Brain microvascular endothelial cell (primary cell): Measurements from ENCODE around the gene TAS2R50.
A peak's percentile ranks its signal among the peaks of the same experiment; 100 is the strongest.

Source experiments
- DNase-seq: peaks from one replicate; pipeline ENCODE4 v3.0.0-alpha.2; 2020
- H3K27ac ChIP-seq: fragments of 250-450 bp; sonication (Bioruptor Pico); 2 replicates; pipeline ENCODE4 v1.5.1; 2020; ENCODE audit warnings: mild to moderate bottlenecking, moderate library complexity
- H3K27me3 ChIP-seq: fragments of 250-450 bp; sonication (Bioruptor Pico); replicated peaks from 2 replicates; pipeline ENCODE4 v1.5.1; 2020; ENCODE audit warnings: mild to moderate bottlenecking
- H3K36me3 ChIP-seq: fragments of 250-450 bp; sonication (Bioruptor Pico); replicated peaks from 2 replicates; pipeline ENCODE4 v1.5.1; 2020; ENCODE audit warnings: mild to moderate bottlenecking
- H3K4me3 ChIP-seq: 2 replicates; pipeline ENCODE4 v1.5.1; 2011; ENCODE audit warnings: low read depth, mild to moderate bottlenecking, control low read depth, low read length, moderate library complexity
- in situ Hi-C: cut with HindIII; loops from 2 replicates; pipeline ENCODE4 v1.10.0; 2017; ENCODE audit warnings: low sequenced_read_pairs, low pct_ligation_motif_present
- TF ChIP-seq, protein P1 (sequence below): IDR thresholded peaks from 2 replicates; pipeline ENCODE4 v1.5.1; 2011; ENCODE audit warnings: low read depth, mild to moderate bottlenecking, moderate library complexity, low read length, control low read depth, inconsistent platforms; ENCODE audit errors: missing control alignments

The TAS2R50 gene

DNA sequence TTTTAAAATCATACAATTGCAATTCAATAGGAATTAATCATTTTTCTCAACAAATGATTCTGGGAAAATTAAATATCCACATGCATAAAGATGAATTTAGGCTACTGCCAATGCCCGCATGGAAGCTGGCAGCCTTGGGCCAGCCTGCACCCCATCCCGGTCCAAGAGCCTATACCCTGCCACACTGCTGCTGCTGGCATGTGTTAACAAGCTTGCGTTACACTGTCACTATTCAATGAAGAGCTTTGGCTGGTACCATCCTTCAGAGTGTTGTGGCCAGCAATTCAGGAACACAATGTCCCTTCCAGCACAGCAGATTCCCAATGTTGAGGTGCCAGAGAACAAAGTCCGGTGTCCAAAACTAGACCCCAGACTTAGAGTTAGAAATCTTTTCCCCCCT, 34.1 kb downstream of the TAS2R50 start:
- TF ChIP-seq, protein P1, sequence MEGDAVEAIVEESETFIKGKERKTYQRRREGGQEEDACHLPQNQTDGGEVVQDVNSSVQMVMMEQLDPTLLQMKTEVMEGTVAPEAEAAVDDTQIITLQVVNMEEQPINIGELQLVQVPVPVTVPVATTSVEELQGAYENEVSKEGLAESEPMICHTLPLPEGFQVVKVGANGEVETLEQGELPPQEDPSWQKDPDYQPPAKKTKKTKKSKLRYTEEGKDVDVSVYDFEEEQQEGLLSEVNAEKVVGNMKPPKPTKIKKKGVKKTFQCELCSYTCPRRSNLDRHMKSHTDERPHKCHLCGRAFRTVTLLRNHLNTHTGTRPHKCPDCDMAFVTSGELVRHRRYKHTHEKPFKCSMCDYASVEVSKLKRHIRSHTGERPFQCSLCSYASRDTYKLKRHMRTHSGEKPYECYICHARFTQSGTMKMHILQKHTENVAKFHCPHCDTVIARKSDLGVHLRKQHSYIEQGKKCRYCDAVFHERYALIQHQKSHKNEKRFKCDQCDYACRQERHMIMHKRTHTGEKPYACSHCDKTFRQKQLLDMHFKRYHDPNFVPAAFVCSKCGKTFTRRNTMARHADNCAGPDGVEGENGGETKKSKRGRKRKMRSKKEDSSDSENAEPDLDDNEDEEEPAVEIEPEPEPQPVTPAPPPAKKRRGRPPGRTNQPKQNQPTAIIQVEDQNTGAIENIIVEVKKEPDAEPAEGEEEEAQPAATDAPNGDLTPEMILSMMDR = no peak
- Histone ChIP-seq H3K4me3 (no peak overlapping the region), H3K27ac (no peak overlapping the region), H3K27me3 (no peaks in the 10 kb centered on the region), H3K36me3 (no peaks in the 10 kb centered on the region)
- no peak for DNase-seq
- in situ Hi-C loops = no loop called here

DNA sequence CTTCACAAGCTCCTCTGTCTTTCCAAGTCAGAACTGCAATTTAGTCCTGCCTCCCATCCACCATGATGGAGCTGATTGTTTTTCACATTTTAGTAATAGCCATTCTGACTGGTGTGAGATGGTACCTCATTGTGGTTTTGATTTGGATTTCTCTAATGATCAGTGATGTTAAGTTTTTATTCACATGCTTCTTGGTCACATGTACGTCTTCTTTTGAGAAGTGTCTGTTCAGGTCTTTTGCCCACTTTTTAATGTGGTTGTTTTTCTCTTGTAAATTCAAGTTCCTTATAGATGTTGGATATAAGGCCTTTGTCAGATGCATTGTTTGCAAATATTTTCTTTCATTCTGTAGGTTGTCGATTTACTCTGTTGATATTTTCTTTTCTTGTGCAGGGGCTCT, 43.5 kb downstream of the TAS2R50 start:
- no peaks in the 10 kb centered on the region for H3K27me3 ChIP-seq
- no peak for DNase-seq
- H3K36me3 ChIP-seq = no peaks in the 10 kb centered on the region
- TF ChIP-seq, protein P1 = no peak
- H3K27ac ChIP-seq = no peak overlapping the region
- in situ Hi-C loops = no loop called here
- no peak overlapping the region for H3K4me3 ChIP-seq

DNA sequence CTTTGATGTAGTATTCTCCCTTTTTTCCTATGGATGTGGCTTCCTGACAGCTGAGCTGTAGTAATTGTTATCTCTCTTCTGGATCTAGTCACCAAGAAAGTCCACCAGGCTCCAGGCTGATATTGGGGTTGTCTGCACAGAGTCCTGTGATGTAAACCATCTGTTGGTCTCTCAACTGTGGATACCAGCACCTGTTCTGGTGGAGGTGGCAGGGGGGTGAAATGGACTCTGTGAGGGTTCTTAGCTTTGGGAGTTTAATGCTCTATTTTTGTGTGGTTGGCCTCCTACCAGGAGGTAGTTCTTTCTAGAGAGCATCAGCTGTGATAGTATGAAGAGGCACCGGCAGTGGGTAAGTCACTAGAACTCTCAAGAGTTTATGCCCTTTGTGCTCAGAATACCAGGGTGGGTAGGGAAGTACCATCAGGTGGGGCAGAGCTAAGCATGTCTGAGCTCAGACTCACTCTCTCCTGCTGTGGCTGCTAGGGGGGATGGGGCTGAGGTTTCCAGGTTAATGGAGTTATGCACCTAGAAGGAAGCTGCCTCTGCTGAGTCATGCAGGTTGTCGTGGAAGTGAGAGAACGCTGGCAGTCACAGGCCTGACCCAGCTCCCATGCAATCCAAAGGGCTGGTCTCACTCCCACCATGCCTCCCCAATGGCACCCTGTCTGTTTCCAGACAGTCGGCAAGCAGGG, 44.6 kb downstream of the TAS2R50 start:
- TF ChIP-seq, protein P1 = no peak
- Histone ChIP-seq H3K27me3 (no peaks in the 10 kb centered on the region), H3K4me3 (no peak overlapping the region), H3K36me3 (no peaks in the 10 kb centered on the region), H3K27ac (no peak overlapping the region)
- in situ Hi-C loops = no loop called here
- DNase-seq = no peak

DNA sequence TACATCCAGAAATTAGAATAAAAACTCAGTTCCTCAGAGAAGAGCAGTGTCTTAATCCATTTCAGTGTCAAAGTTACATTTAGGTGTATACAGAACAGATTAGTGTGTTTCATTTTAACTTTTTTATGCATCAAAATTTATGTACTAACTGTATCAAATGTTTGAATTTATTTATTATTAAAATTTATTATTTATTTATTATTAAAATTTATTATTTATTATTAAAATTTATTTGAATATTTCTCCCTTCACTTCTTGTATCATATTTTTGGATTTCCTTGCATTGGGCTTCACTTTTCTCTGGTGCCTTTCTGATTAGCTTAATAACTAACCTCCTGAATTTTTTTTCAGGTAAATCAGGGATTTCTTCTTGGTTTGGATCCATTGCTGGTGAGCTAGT, 45.3 kb downstream of the TAS2R50 start:
- Histone ChIP-seq H3K27me3 (no peaks in the 10 kb centered on the region), H3K27ac (no peak overlapping the region), H3K4me3 (no peak overlapping the region), H3K36me3 (no peaks in the 10 kb centered on the region)
- TF ChIP-seq, protein P1 = no peak
- in situ Hi-C loops = no loop called here
- DNase-seq = no peak

GRCh38 chr12:10940389-10940788, 46.3 kb downstream of the TAS2R50 start:
- in situ Hi-C loops = no loop called here
- no peaks in the 10 kb centered on the region for H3K36me3 ChIP-seq
- H3K4me3 ChIP-seq = no peak overlapping the region
- peak; percentile 92 for DNase-seq
- TF ChIP-seq, protein P1 = no peak
- H3K27me3 ChIP-seq = no peaks in the 10 kb centered on the region
- H3K27ac ChIP-seq = peak overlapping the region; percentile 83

DNA sequence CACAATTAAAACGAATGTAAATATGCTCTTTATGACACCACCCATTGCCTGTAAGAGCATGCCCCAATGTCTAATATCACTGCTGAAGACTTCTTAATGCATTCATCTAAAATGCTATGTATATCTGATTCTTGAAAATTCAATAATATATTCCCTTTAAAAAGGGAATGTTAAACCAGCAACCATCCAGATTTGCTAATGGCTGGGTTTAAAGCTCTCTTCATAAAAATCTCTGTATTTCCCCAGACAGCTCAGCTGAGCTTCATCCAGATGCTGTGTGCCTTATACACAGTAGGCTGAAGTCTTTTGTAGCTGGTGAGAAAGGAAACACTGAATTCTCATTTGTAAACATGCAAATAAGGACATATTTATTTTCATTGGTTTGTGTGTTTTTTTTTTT, 47.5 kb downstream of the TAS2R50 start, which contains the start of gene TAS2R14:
Gene TAS2R14 (minus strand): TSS at position 101 of the 400 bp plus-strand sequence. CDS start 56 bp downstream, at position 45.
- no peaks in the 10 kb centered on the region for H3K27me3 ChIP-seq
- no peak for DNase-seq
- H3K36me3 ChIP-seq = no peaks in the 10 kb centered on the region
- no peak within 1 kb of the TSS for H3K4me3 ChIP-seq
- H3K27ac ChIP-seq = no peak within 1 kb of the TSS
- TF ChIP-seq, protein P1 = no peak
- in situ Hi-C loops = no loop called here
